ENCODE data around the gene TRPV3. TPM values are rescaled to one million over a fixed set of nuclear protein-coding genes. Genes with fewer than 3 reads are reported as not detected.

TRPV3 gene
- total and polyA plus RNA-seq, 10 donors = 0.13 to 2.0 (median 0.99) TPM

GRCh38 chr17:3544365-3544764, 13.2 kb downstream of the TRPV3 start:
- intact Hi-C loops (cut with DNase I; ENCODE audit: low total_unique reads) = no loop called here
- DNase-seq = no peak
- no peak overlapping the region for H3K27ac ChIP-seq
- peaks cover 0 to 3% (median 0%) of the 10 kb centered on the region in 8 donors for H3K9me3 ChIP-seq
- H3K4me1 ChIP-seq = no peaks in the 10 kb centered on the region
- TF ChIP-seq CTCF (IDR thresholded peaks at IDR 0.05 in 8 of 11, conservative IDR thresholded peaks at IDR 0.05 in 3 of 11) (no peak), POLR2AphosphoS5 (IDR thresholded peaks at IDR 0.05) (no peak), POLR2A (IDR thresholded peaks at IDR 0.05) (no peak)
- H3K4me3 ChIP-seq = no peak overlapping the region
- 78 to 91% (median 83%) methylated on average over 5 of the region's 5 CpGs for WGBS, 5 donors
- H3K27me3 ChIP-seq (replicated peaks in 1 of 7) = peaks cover 0 to 4% (median 0%) of the 10 kb centered on the region in 7 donors
- H3K36me3 ChIP-seq = no peaks in the 10 kb centered on the region

- H3K4me1 ChIP-seq = no peaks in the 10 kb centered on the region
- TF ChIP-seq POLR2AphosphoS5 (IDR thresholded peaks at IDR 0.05) (no peak), POLR2A (IDR thresholded peaks at IDR 0.05) (no peak), CTCF (IDR thresholded peaks at IDR 0.05 in 8 of 11, conservative IDR thresholded peaks at IDR 0.05 in 3 of 11) (no peak)
- intact Hi-C loops (cut with DNase I; ENCODE audit: low total_unique reads) = no loop called here
- H3K27ac ChIP-seq = no peak overlapping the region
- no peaks in the 10 kb centered on the region for H3K36me3 ChIP-seq
- H3K27me3 ChIP-seq (replicated peaks in 1 of 7) = peaks cover 0 to 4% (median 0%) of the 10 kb centered on the region in 7 donors
- H3K9me3 ChIP-seq = peaks cover 0 to 3% (median 0%) of the 10 kb centered on the region in 8 donors
- WGBS, 5 donors = 80 to 86% (median 86%) methylated on average over 10 of the region's 10 CpGs
- H3K4me3 ChIP-seq = no peak overlapping the region
- no peak for DNase-seq
These were observed 14.2 kb downstream of the TRPV3 start for GRCh38 chr17:3543453-3543852.

GRCh38 chr17:3542410-3543088, 15.1 kb downstream of the TRPV3 start:
- H3K9me3 ChIP-seq = peaks cover 0 to 3% (median 0%) of the 10 kb centered on the region in 8 donors
- WGBS, 5 donors = 72 to 81% (median 77%) methylated on average over 15 to 16 of the region's 16 CpGs
- no peak overlapping the region for H3K4me3 ChIP-seq
- no peaks in the 10 kb centered on the region for H3K4me1 ChIP-seq
- H3K27me3 ChIP-seq (replicated peaks in 1 of 7) = peaks cover 0 to 4% (median 0%) of the 10 kb centered on the region in 7 donors
- H3K27ac ChIP-seq = no peak overlapping the region
- intact Hi-C loops (cut with DNase I; ENCODE audit: low total_unique reads) = no loop called here
- no peak for TF ChIP-seq POLR2AphosphoS5 (IDR thresholded peaks at IDR 0.05)
- no peak for TF ChIP-seq CTCF (IDR thresholded peaks at IDR 0.05 in 8 of 11, conservative IDR thresholded peaks at IDR 0.05 in 3 of 11)
- no peak for TF ChIP-seq POLR2A (IDR thresholded peaks at IDR 0.05)
- peak; percentile 47 for DNase-seq
- no peaks in the 10 kb centered on the region for H3K36me3 ChIP-seq

- Histone ChIP-seq H3K27ac (no peak overlapping the region), H3K36me3 (no peaks in the 10 kb centered on the region), H3K4me3 (no peak overlapping the region), H3K9me3 (peaks cover 0 to 3% (median 0%) of the 10 kb centered on the region in 8 donors), H3K27me3 (replicated peaks in 1 of 7) (peaks cover 0 to 16% (median 0%) of the 10 kb centered on the region in 7 donors), H3K4me1 (peaks cover 0 to 7% (median 0%) of the 10 kb centered on the region in 6 donors)
- intact Hi-C loops (cut with DNase I; ENCODE audit: low total_unique reads) = no loop called here
- 53 to 60% (median 56%) methylated on average over 8 of the region's 8 CpGs for WGBS, 5 donors
- no peak for TF ChIP-seq CTCF (IDR thresholded peaks at IDR 0.05 in 8 of 11, conservative IDR thresholded peaks at IDR 0.05 in 3 of 11)
- TF ChIP-seq POLR2AphosphoS5 (IDR thresholded peaks at IDR 0.05) = no peak
- TF ChIP-seq POLR2A (IDR thresholded peaks at IDR 0.05) = no peak
- peak; percentile 18 for DNase-seq
These were observed 17.6 kb downstream of the TRPV3 start for GRCh38 chr17:3539881-3540540.
